Stimulated activated CD4-positive, alpha-beta T cell treated with anti-CD3 and anti-CD28 coated beads, TNF-alpha, amount 100 ng/mL, for 48 hours (primary cell): ENCODE measurements around the gene SPECC1L.

Experiments used
- DNase-seq, 3 donors: peaks; one replicate each; pipeline ENCODE4 v3.0.0-alpha.2; 2020; ENCODE audit warnings: low read depth in 3 of 3

SPECC1L gene

DNA sequence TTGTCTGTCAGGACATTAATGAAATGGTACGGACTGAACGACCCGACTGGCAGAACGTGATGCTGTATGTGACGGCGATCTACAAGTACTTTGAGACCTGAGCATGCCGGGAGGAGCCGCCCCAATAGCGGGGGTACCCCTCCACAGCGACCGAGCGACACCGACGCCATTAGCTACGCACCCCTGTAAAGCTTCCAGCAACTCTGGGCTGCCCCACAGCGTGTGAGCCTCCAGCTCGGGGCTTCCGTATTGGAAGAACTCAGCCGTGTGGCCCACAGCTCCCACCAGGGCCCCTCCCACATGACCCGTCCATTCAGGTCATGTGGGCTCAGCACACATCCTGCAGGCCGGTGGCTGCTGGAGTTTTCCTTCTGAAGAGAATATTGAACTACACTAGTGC is 143.9 kb downstream of the SPECC1L start:
- DNase-seq, result no peak

GRCh38 chr22:24414984-24415945 is 144.6 kb downstream of the SPECC1L start:
- DNase-seq, result no peak

DNA sequence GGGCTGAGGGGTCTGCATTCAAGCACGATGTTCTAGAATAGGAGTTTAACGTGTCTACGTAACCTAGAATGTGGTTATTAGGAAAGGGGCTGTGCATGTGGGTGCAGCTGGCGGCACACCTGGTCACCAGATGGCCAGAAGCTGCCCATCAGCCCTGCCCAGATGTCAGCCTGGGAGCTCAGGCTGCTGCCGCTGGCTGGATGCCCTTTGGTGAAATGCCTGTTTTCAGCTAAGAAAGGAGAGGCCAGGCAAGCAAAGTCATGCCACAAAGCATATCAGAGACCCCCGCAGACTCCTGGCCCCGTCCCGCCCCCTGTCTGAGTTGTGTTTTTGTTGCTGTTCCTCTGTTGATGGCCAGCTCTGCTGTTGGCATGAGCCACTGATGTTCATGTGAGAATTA is 145.5 kb downstream of the SPECC1L start:
- DNase-seq, result no peak

- DNase-seq, result no peak
Measured at GRCh38 chr22:24416611-24417010, 146.0 kb downstream of the SPECC1L start.

- no peak for DNase-seq
Measured at GRCh38 chr22:24417200-24417599, 146.6 kb downstream of the SPECC1L start.

DNA sequence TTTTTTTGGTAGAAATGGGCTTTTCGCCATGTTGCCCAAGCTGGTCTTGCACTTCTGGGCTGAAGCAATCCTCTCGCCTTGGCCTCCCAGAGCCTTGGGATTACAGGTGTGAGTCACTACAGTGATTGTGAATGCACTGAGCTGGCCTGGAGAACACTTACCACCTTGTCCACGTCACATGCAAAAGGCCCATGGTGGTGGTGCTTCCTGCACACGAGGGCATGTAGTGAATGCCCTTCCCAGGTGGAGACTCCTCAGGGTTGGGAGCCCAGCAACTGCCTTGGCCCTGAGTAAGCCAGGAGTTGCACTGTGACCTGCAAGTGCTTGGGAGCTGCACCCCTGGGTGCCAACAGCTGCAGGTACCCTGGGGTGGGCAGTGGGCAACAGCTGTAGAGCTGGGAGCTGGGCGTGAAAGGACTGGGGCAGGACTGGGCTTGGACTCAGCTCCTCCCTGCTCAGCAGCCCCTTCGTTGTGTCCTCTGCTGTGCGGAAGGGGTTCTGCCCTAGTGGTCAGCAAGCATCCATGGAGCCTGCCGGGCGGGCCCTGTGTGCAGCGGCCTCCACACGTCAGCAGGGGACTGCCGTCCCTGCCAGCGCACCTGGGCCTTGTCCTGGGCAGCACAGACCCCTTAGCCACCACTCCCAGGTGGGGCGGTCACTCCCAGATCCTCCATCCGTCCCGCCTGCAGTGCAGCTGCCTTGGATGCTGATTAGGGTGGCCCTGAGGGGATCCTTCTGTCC is 147.4 kb downstream of the SPECC1L start:
- no peak for DNase-seq

GRCh38 chr22:24418786-24419474 is 148.3 kb downstream of the SPECC1L start:
- DNase-seq, result no peak

DNA sequence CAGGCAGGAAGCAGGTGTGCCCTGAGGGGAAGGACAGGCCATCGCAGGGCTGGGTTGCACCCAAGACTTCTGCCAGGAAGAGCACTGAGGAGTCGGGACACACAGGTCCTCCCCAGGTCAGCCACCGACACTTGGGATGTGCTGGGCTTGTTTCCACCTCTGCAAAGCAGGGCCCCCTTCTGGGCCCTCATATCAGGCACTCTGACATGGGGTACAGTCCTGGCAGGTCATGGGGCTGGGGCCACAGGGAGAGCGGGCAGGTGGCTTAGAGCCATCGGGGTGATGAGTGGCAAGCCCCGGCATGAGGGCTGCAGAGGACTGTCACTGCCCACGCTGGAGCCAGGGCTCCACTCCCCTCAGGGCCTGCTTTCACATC is 148.8 kb downstream of the SPECC1L start:
- DNase-seq, result no peak

DNA sequence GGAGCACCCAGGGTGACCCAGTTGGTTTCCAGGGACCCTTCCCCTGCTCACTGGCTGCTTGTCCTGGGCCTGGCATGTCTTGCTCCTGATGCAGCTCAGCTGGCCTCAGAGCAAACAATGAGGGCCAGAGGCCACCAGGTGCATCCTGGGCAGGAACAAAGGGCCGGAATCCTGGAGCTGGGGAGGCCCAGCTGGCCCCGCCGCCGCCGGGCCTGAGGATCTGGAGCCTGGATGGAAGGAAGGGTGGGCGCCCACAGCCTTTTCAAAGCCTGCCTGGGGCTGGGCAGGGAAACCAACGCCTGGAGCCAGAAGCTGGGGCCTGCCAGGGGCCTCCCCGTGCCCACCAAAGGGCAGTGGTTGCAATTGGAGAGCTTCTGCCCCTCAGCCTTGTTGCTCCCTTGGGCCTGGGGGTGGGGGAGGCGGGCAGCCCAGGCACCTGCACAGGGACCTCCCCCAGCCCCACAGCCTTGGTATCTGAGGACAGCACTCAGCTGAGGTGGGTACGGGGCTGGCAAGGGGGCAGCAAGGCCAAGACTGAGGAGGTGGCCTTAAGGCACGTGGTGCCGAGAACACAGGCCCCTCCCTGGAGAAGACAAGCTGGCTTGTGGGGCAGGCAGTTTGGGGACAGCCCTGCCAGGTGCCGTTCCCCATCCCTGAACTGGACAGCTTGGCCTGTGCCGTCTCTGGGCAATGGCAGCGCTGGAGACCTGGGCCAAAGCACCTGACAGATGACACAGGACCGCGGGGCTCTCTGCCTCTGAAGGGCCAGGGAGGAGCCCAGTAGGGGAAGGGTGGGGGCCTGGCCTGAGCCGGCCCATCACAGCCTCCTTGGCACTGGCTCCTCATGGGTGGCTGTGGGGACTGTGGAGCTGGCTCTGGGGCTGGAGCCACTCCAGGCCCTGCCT is 149.7 kb downstream of the SPECC1L start:
- no peak for DNase-seq

DNA sequence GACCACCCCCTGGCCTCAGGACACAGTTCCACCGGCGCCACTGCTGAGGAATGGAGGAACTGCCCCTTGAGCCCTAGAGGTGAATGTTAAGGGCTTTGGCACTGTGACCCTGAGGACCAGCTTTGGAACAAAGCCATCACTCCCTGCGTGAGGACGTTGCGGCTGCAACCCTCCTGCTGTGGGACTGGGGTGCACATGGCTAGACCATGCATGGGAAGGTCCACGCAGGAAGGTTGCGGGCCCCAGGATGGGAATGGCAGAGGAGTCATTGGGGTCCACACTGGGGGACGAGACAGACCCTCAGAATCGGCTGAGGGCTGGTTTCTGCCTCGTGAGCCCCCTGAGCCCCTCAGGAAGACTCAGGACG is 150.3 kb downstream of the SPECC1L start:
- no peak for DNase-seq

- DNase-seq, result no peak
Measured at GRCh38 chr22:24421428-24421931, 150.8 kb downstream of the SPECC1L start.

DNA sequence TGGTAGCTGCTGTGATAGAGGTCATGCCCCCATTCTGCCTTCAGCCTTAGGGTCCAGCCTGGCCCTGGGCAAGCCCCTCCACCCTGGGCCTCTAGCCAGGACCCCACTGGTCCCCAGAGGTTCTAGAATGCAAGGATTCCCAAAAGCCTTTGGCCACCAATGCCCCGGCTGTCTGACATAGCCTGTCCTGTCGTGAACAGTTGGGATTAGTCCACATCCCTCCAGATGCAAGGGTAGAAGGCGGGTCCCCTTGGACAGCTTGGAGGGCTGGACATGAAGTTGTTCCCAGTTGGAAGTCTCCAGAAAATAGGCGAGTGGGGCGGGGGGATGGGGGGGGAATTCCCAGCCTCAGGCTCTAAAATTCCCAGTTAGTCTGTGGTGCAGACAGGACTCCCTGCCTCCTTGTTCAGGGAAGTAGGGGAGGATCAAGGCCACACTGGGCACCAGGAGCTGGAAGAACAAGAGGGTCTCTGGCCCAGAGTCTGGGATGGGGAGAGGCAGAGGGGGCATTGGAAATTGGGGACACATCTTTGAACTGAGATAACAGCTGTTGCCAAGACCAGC is 151.6 kb downstream of the SPECC1L start:
- DNase-seq, result no peak

- peak in 2 of 3 donors; percentile 48 to 61 for DNase-seq
Measured at GRCh38 chr22:24423519-24424000, 152.9 kb downstream of the SPECC1L start.

- no peak for DNase-seq
Measured at GRCh38 chr22:24424001-24424900, 153.6 kb downstream of the SPECC1L start.

- DNase-seq, result no peak
Measured at GRCh38 chr22:24424901-24425775, 154.5 kb downstream of the SPECC1L start.

- DNase-seq, result no peak
Measured at GRCh38 chr22:24426436-24426835, 155.8 kb downstream of the SPECC1L start.

GRCh38 chr22:24426851-24427499 is 156.3 kb downstream of the SPECC1L start:
- DNase-seq, result no peak
